NCI-H2107 (cell line): ENCODE measurements around the gene CHL1.

Source experiments
- DNase-seq: peaks from one replicate; lab custom pipeline; 2025; lab: John Stamatoyannopoulos, UW

CHL1 gene

GRCh38 chr3:278300-279064 is 81.9 kb downstream of the CHL1 start:
- peak; percentile 29 for DNase-seq

- no peak for DNase-seq
These were observed 82.8 kb downstream of the CHL1 start for GRCh38 chr3:279325-279724.

- DNase-seq, result no peak
These were observed 84.1 kb downstream of the CHL1 start for GRCh38 chr3:280681-281080.

GRCh38 chr3:284322-284721 is 87.8 kb downstream of the CHL1 start:
- DNase-seq, result no peak

GRCh38 chr3:288417-288816 is 91.9 kb downstream of the CHL1 start:
- no peak for DNase-seq

- no peak for DNase-seq
These were observed 94.5 kb downstream of the CHL1 start for GRCh38 chr3:291028-291427.

GRCh38 chr3:291646-292436 is 95.3 kb downstream of the CHL1 start:
- DNase-seq, result no peak

GRCh38 chr3:294096-294495 is 97.5 kb downstream of the CHL1 start:
- no peak for DNase-seq

- no peak for DNase-seq
These were observed 98.0 kb downstream of the CHL1 start for GRCh38 chr3:294581-294980.

- DNase-seq, result no peak
These were observed 98.6 kb downstream of the CHL1 start for GRCh38 chr3:295166-295565.

- peak; percentile 19 for DNase-seq
These were observed 101.0 kb downstream of the CHL1 start for GRCh38 chr3:297585-297984.

GRCh38 chr3:299590-300301 is 103.2 kb downstream of the CHL1 start:
- no peak for DNase-seq

GRCh38 chr3:307182-307581 is 110.6 kb downstream of the CHL1 start:
- no peak for DNase-seq

- DNase-seq, result no peak
These were observed 112.2 kb downstream of the CHL1 start for GRCh38 chr3:308597-309321.

GRCh38 chr3:312160-312733 is 115.7 kb downstream of the CHL1 start:
- DNase-seq, result no peak

- no peak for DNase-seq
These were observed 116.3 kb downstream of the CHL1 start for GRCh38 chr3:312911-313310.

- no peak for DNase-seq
These were observed 120.4 kb downstream of the CHL1 start for GRCh38 chr3:317012-317411.

- no peak for DNase-seq
These were observed 122.3 kb downstream of the CHL1 start for GRCh38 chr3:318903-319302.

GRCh38 chr3:324423-324822 is 127.9 kb downstream of the CHL1 start:
- no peak for DNase-seq

GRCh38 chr3:325495-325894 is 128.9 kb downstream of the CHL1 start:
- no peak for DNase-seq

GRCh38 chr3:330494-331115 is 134.0 kb downstream of the CHL1 start:
- DNase-seq, result no peak
